Tibial nerve (tissue), 4 donors: ENCODE results near the gene CD58. TPM values are rescaled to one million over a fixed set of nuclear protein-coding genes. Genes with fewer than 3 reads are reported as not detected.

Source experiments
- DNase-seq, 2 donors: peaks; one replicate each; pipeline ENCODE4 v3.0.0-alpha.2; 2019; ENCODE audit warnings: low spot score in 2 of 2
- H3K27ac ChIP-seq, 4 donors: fragments of 200-600 bp; sonication (generic) in 3 of 4; one replicate each; pipeline ENCODE4 v1.5.1; 2017 to 2019; ENCODE audit warnings: mild to moderate bottlenecking in 1 of 4
- H3K27me3 ChIP-seq, 2 donors: fragments of 200-600 bp; sonication (generic) in 1 of 2; one replicate each; pipeline versions ENCODE4 v1.5.1 to v1.6.0; 2017 to 2019
- H3K36me3 ChIP-seq, 3 donors: fragments of 200-600 bp; sonication (generic); one replicate each; pipeline ENCODE4 v1.5.1; 2018 to 2019
- H3K4me1 ChIP-seq, 4 donors: fragments of 200-600 bp; sonication (generic) in 3 of 4; one replicate each; pipeline ENCODE4 v1.5.1; 2017 to 2019
- H3K4me3 ChIP-seq, 4 donors: fragments of 200-600 bp; sonication (generic) in 3 of 4; one replicate each; pipeline ENCODE4 v1.5.1; 2017 to 2019; ENCODE audit warnings: mild to moderate bottlenecking in 1 of 4, moderate library complexity in 1 of 4
- H3K9me3 ChIP-seq, 4 donors: fragments of 200-600 bp; sonication (generic) in 3 of 4; one replicate each; pipeline ENCODE4 v1.5.1; 2017 to 2019
- CTCF ChIP-seq, 5 experiments: fragments of 200-600 bp in 3 of 5; fragments of 450-650 bp in 2 of 5; sonication (generic) in 3 of 5; IDR thresholded peaks; one replicate each; pipeline ENCODE4 v1.5.1; 2016 to 2019; ENCODE audit warnings: antibody characterized with exemption in 5 of 5, mild to moderate bottlenecking in 3 of 5, moderate library complexity in 2 of 5
- EP300 ChIP-seq, 2 donors: sonication (generic); formaldehyde crosslinking; IDR thresholded peaks; one replicate each; pipeline ENCODE4 v1.6.1; 2017; ENCODE audit warnings: antibody characterized with exemption in 2 of 2, mild to moderate bottlenecking in 1 of 2
- POLR2A ChIP-seq, 2 donors: fragments of 450-650 bp; IDR thresholded peaks; one replicate each; pipeline ENCODE4 v1.6.1; 2017; ENCODE audit warnings: antibody characterized with exemption in 2 of 2, mild to moderate bottlenecking in 2 of 2, moderate library complexity in 2 of 2
- WGBS, 2 donors: methylation state at CpG; one replicate each; pipeline ENCODE4 v1.1.5; 2018; 5-methylcytosine and 5-hydroxymethylcytosine counted together
- total RNA-seq, 4 donors: library from RNA; depleted of rRNA; stranded (reverse); fragments of >200 nt; gene quantifications; one replicate each; pipeline ENCODE4 v1.1.0, GENCODE V29; 2016

Gene CD58
- total RNA-seq, 4 donors from 2014 or later: 15.9 to 36.0 (median 21.8) TPM

- no peaks in the 10 kb centered on the region for H3K4me1 ChIP-seq
- no peak for DNase-seq
- H3K4me3 ChIP-seq: no peak overlapping the region
- H3K36me3 ChIP-seq: no peaks in the 10 kb centered on the region
- TF ChIP-seq POLR2A (IDR thresholded peaks at IDR 0.05) (no peak), EP300 (IDR thresholded peaks at IDR 0.05) (no peak), CTCF (IDR thresholded peaks at IDR 0.05) (no peak)
- no peaks in the 10 kb centered on the region for H3K27me3 ChIP-seq
- H3K27ac ChIP-seq: no peak overlapping the region
- WGBS, 2 donors: 79 to 86% methylated on average over 5 of the region's 5 CpGs
- no peaks in the 10 kb centered on the region for H3K9me3 ChIP-seq
These were observed 16.8 kb upstream of the CD58 start for GRCh38 chr1:116587501-116588227.

GRCh38 chr1:116586741-116587143, 15.9 kb upstream of the CD58 start:
- Histone ChIP-seq H3K9me3 (no peaks in the 10 kb centered on the region), H3K36me3 (no peaks in the 10 kb centered on the region), H3K4me3 (no peak overlapping the region), H3K27me3 (no peaks in the 10 kb centered on the region), H3K4me1 (no peaks in the 10 kb centered on the region), H3K27ac (no peak overlapping the region)
- WGBS, 2 donors: 72 to 74% methylated on average over 3 of the region's 3 CpGs
- no peak for DNase-seq
- TF ChIP-seq CTCF (IDR thresholded peaks at IDR 0.05) (no peak), EP300 (IDR thresholded peaks at IDR 0.05) (no peak), POLR2A (IDR thresholded peaks at IDR 0.05) (no peak)

- H3K36me3 ChIP-seq: no peaks in the 10 kb centered on the region
- no peak overlapping the region for H3K4me3 ChIP-seq
- TF ChIP-seq POLR2A (IDR thresholded peaks at IDR 0.05) (no peak), CTCF (IDR thresholded peaks at IDR 0.05) (no peak), EP300 (IDR thresholded peaks at IDR 0.05) (no peak)
- no peaks in the 10 kb centered on the region for H3K9me3 ChIP-seq
- no peaks in the 10 kb centered on the region for H3K4me1 ChIP-seq
- no peaks in the 10 kb centered on the region for H3K27me3 ChIP-seq
- no peak for DNase-seq
- H3K27ac ChIP-seq: no peak overlapping the region
- 38 to 76% methylated on average over 1 of the region's 1 CpG for WGBS, 2 donors
These were observed 15.1 kb upstream of the CD58 start for GRCh38 chr1:116585886-116586285.

GRCh38 chr1:116581323-116581885, 10.6 kb upstream of the CD58 start:
- Histone ChIP-seq H3K9me3 (no peaks in the 10 kb centered on the region), H3K4me1 (no peaks in the 10 kb centered on the region), H3K27ac (no peak overlapping the region), H3K36me3 (no peaks in the 10 kb centered on the region), H3K4me3 (no peak overlapping the region), H3K27me3 (no peaks in the 10 kb centered on the region)
- WGBS, 2 donors: 93 to 97% methylated on average over 3 of the region's 3 CpGs
- DNase-seq: no peak
- TF ChIP-seq POLR2A (IDR thresholded peaks at IDR 0.05): no peak
- no peak for TF ChIP-seq EP300 (IDR thresholded peaks at IDR 0.05)
- TF ChIP-seq CTCF (IDR thresholded peaks at IDR 0.05): no peak

GRCh38 chr1:116580446-116581322, 9.9 kb upstream of the CD58 start:
- Histone ChIP-seq H3K4me3 (no peak overlapping the region), H3K27ac (no peak overlapping the region)
- WGBS, 2 donors: 91 to 96% methylated on average over 7 of the region's 7 CpGs

More at GRCh38 chr1:116580446-116581322, 9.9 kb upstream of the CD58 start:
- H3K36me3 ChIP-seq: no peaks in the 10 kb centered on the region
- H3K4me1 ChIP-seq: no peaks in the 10 kb centered on the region
- no peaks in the 10 kb centered on the region for H3K27me3 ChIP-seq
- TF ChIP-seq POLR2A (IDR thresholded peaks at IDR 0.05) (no peak), CTCF (IDR thresholded peaks at IDR 0.05) (no peak), EP300 (IDR thresholded peaks at IDR 0.05) (no peak)
- DNase-seq: no peak
- no peaks in the 10 kb centered on the region for H3K9me3 ChIP-seq
